Keratinocyte (primary cell): ENCODE measurements around the gene WDR82.

Experiments used
- CTCF ChIP-seq, 3 experiments: IDR thresholded peaks in 1 of 3; conservative IDR thresholded peaks in 1 of 3; optimal IDR thresholded peaks in 1 of 3; 2 replicates in 2 of 3; 3 replicates in 1 of 3; pipeline versions ENCODE3 to v1.5.1; 2011; ENCODE audit warnings: low read length in 3 of 3, mild to moderate bottlenecking in 3 of 3, moderate library complexity in 2 of 3, control low read depth in 1 of 3, inconsistent platforms in 1 of 3; ENCODE audit not compliant: insufficient read depth in 2 of 3; ENCODE audit errors: extremely low read depth in 1 of 3
- EZH2 ChIP-seq: IDR thresholded peaks from one replicate; pipeline ENCODE4 v1.6.1; 2012; ENCODE audit warnings: inconsistent platforms, mild to moderate bottlenecking, low read length, moderate library complexity

DNA sequence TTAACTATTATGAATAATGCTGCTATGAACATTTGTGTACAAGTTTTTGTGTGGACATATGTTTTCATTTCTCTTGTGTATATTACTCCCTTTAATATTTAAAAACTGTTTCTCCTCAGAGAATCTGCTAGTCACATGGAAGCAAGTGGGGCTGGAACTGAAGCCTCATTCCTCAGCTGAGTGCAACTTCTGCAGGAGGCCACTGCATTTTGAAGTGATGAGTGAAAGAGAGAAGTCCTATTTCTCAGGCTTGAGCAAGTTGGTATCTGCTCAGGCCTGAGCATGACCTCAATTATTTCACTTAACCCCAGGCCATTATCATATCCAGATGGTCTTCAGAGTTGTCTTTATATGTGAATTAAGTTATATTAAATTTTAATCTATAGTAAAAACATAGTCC, 64.5 kb downstream of the WDR82 start:
- TF ChIP-seq CTCF (optimal IDR thresholded peaks at IDR 0.05 in 1 of 3, IDR thresholded peaks at IDR 0.05 in 1 of 3, conservative IDR thresholded peaks at IDR 0.05 in 1 of 3; ENCODE audit: extremely low read depth in 1 of 3, insufficient read depth in 2 of 3, low read length in 3 of 3) = no peak
- TF ChIP-seq EZH2 = no peak
